Embryonic facial prominence (tissue), 1 donor: ENCODE data around the gene EID2.

Experiments
- DNase-seq: peaks from one replicate; pipeline ENCODE4 v3.0.0-alpha.2; 2016; ENCODE audit errors: extremely low spot score

EID2 gene

GRCh38 chr19:39502640-39503417 is 37.1 kb downstream of the EID2 start:
- no peak for DNase-seq

GRCh38 chr19:39501340-39501739 is 38.6 kb downstream of the EID2 start:
- DNase-seq: no peak

- DNase-seq: no peak
Measured at GRCh38 chr19:39500543-39500942, 39.4 kb downstream of the EID2 start.

GRCh38 chr19:39499932-39500331 is 40.0 kb downstream of the EID2 start:
- no peak for DNase-seq

GRCh38 chr19:39498798-39499642 is 40.9 kb downstream of the EID2 start, which contains the start of gene DLL3:
DLL3 (plus strand) TSS chr19:39498947; CDS start chr19:39498975, 28 bp downstream.
- DNase-seq: no peak

GRCh38 chr19:39497996-39498797 is 41.8 kb downstream of the EID2 start:
- DNase-seq: no peak

- no peak for DNase-seq
Measured at GRCh38 chr19:39497701-39497995, 42.3 kb downstream of the EID2 start.

GRCh38 chr19:39496063-39496462 is 43.9 kb downstream of the EID2 start:
- DNase-seq: no peak

GRCh38 chr19:39494661-39495060 is 45.3 kb downstream of the EID2 start:
- no peak for DNase-seq

GRCh38 chr19:39492788-39493187 is 47.2 kb downstream of the EID2 start:
- DNase-seq: no peak

GRCh38 chr19:39492225-39492624 is 47.7 kb downstream of the EID2 start:
- DNase-seq: no peak

- DNase-seq: no peak
Measured at GRCh38 chr19:39489756-39490155, 50.2 kb downstream of the EID2 start.
